ENCODE data around the gene ARHGAP26.
A peak's percentile ranks its signal among the peaks of the same experiment; 100 is the strongest.

The ARHGAP26 gene

GRCh38 chr5:142831009-142831383, 60.8 kb downstream of the ARHGAP26 start:
- DNase-seq (ENCODE audit: low spot score), result no peak

- no peak for DNase-seq (ENCODE audit: low spot score)
Measured at GRCh38 chr5:142832263-142832662, 62.1 kb downstream of the ARHGAP26 start.

DNA sequence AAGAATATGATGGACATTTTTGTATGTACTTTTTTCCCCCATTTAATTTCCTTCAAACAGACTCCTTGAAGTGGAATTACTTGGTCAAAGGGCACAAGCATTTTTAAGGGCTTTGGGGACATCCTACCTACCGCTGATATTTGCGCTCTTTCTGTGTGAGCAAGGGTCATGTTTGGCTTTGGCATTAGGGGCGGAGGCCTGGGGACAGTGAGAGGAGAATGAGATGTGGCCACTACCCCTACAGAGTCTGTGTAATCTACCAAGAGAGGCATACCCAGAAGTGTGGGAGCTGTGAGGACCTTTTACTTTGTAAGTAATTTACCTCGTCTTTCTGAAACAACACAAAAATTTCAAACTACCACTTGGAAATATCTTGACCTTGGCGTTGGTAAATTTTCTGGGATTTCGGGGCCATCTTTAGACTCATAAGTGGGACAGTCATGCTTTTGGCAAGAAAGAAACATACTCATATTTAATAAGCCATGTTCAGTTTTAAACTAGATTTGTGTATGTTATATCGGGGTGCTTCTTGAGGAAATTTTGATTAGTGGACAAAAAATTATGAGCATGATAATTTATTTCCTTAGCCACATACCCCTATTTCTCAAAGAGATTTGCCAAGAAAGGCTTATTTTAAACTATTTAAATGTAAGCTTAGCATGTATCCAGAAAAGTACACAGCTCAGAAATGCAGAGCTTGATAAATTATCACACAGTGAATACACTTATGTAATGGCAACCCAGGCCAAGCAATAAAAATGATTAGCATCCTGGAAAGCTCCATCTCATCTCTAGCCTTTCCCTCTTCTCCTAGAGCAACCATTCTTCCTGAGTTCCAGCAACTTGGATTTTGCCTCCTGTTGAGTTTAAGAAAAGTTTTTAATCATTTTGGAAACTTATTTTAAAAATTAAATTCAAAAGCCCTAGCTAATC, 63.6 kb downstream of the ARHGAP26 start:
- DNase-seq (ENCODE audit: low spot score), result no peak

DNA sequence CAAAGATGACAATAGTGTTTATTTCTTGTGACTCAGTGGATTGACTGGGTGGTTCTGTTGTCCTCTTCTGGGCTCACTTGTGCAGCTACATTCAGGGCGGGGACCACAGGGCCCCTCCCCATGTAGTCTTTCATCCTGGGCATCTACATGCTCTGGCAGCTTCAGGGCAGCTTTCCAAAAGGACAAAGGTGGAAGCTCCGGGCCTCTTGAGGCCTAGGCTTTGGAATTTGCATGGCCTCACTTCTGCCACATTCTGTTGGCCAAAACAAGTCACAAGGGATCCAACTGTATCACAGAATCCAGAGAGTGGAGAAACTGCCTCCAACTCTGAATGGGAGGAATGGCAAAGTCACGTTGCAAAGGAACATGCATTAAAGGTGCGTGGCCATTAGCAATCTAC, 64.3 kb downstream of the ARHGAP26 start:
- DNase-seq (ENCODE audit: low spot score), result peak; percentile 78

GRCh38 chr5:142835540-142835939, 65.4 kb downstream of the ARHGAP26 start:
- DNase-seq (ENCODE audit: low spot score), result no peak

- DNase-seq (ENCODE audit: low spot score), result no peak
Measured at GRCh38 chr5:142836048-142836447, 65.9 kb downstream of the ARHGAP26 start.

DNA sequence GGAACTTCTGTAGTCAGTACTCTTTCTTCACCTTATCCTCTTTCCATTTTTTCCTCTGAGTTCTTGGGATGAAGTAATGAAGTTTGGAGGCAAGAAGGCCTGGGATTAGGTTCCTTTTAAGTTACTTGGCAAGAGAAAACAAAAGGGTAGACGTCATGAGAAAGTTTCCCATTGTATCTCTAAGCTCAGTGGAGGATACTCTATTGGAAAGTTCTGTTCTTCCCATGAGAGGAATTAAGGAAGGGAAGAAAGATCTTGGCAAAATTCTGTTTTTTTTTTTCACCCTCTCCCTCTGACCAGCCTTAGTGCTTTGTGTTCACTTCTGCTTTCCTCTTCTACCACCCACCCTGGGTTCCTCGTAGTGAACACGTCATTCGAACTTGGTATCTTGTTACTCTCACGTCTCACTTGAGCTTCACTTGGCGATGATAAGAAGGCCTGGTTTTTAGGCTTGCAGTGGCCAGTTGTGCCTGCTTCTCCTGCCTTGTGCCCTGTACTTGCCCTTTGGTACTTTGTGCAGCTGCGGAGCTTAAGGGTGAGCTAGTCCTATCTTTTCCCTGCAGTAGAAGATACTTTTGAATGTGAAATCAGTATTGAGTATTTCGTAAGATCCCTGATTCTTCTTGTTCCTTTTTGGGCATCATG, 67.0 kb downstream of the ARHGAP26 start:
- no peak for DNase-seq (ENCODE audit: low spot score)

GRCh38 chr5:142838845-142839244, 68.7 kb downstream of the ARHGAP26 start:
- no peak for DNase-seq (ENCODE audit: low spot score)

DNA sequence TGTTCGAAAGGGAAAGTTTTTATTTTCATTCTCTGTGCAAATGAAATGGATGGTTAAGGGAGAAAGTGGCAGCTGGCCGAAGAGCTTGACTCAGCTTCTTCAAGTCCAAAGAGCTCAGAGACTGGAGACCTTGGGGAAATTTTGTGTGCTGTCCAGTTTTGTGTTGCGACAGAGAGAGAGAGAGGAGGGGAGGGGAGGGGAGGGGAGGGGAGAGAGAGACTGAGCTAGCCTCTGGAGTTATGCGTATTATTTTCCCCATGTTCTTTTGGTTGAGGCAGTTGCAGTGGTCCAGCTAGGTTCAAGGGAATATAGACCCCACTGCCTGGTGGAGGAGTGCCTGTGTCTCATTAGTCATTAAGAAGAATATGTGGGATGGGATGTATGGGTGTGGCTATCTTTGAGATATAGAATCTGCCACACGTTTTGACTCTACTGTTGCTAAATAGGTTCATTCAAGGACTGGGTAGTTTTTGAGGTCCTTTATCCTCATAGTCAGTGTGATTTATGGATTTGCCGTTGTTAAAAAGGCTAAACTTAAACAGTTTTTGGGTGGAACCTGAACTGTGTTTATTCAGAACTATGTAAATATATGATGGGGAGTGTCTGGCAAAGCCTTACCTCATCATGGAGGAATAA, 69.7 kb downstream of the ARHGAP26 start:
- no peak for DNase-seq (ENCODE audit: low spot score)

GRCh38 chr5:142840575-142840974, 70.4 kb downstream of the ARHGAP26 start:
- DNase-seq (ENCODE audit: low spot score), result no peak

DNA sequence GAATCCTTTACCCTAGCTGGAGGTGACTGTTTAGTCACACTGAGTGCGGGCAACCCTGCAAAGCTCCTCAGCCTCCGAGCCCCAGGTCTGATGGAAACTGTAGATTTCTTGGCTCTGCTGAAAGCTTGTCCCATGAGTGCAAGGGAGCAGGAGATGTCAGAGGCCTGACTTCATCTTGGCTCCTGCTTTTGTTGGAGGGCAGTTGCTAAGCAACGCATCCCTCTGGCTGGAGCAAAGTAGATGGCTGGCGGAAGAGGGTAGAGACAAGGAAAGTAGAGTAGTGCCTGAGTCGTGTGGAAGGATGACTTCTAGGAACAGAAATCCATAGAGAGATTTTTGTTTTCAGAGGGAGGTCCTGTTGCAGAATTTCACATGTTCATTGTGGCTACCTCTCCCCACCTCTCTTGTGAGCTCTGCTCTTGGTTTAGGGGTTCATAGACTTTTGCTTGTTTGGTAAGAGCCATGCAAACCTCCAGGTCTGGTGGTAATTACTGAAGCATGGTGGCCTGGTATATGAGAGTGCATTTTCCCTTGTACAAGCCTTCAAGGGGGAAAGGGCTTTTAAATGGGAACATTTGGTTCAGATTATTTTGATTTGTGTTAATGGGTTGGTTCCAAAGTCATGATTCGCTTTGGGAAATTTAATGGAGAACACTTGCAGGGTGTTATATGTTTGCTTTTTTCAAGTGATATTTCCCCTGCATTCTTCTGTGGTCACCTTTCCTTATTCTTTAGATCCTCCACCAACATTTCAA, 71.5 kb downstream of the ARHGAP26 start:
- DNase-seq (ENCODE audit: low spot score), result no peak

GRCh38 chr5:142842994-142843905, 73.1 kb downstream of the ARHGAP26 start:
- DNase-seq (ENCODE audit: low spot score), result no peak

DNA sequence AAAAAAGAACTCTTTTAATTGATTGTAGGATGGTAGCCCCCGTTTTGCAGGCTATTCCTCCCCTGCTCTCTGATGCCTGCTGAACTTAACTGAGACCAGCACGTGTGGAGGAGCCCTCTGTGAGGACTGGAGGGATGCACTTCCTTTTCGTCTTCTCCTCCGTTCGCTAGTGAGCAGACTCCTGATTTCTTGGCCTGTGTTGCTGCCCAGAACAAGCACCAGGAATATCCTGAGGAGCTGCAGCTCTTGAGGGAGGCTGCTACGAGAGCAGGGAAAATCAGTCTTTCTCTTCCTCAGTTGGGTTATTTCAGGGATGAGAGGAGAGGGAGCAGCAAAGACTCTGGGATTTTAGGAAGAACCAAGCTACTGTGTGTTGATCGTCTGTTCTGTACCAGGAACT, 74.7 kb downstream of the ARHGAP26 start:
- DNase-seq (ENCODE audit: low spot score), result no peak

GRCh38 chr5:142845402-142845921, 75.3 kb downstream of the ARHGAP26 start:
- DNase-seq (ENCODE audit: low spot score), result no peak

DNA sequence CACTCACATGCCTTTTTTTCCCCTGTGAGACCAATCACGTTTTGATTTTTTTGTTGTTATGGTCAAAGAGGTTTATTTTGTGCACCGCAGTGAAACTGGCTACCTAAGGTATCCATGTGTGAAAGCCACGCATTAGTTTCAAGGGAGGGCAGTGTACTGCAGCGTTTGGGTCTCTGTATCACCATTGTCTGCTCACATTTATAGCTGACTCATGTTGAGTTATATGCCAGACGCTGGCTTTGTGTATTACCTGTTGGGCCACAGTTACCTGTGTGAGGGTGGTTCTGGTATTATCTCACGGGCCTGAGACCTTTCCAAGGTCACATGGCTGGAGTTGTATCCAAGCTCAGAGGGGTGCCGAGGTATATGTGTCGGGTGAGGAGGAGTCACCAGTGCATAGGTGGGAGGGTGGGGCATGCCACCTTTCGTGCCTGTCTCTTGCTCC, 75.8 kb downstream of the ARHGAP26 start:
- DNase-seq (ENCODE audit: low spot score), result peak; percentile 50

DNA sequence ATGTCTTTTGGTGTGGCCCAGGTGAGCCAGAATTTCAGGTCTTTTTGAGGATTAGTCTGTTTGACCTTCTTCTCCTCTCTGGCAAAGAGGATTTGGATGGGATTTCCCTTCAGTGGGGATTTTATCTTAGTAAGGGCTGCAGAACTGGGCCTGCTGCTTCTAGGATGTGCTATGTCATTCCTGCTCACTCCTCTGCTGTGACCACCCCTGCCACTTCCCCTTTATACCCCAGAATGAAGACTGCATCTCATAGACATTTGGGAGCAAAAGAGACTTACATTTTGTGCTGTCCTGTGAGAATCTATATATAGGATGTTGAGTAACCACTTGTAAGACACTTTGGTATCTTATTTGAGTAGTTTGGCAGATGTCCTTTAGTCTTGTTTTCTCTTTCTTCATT, 76.2 kb downstream of the ARHGAP26 start:
- DNase-seq (ENCODE audit: low spot score), result no peak

DNA sequence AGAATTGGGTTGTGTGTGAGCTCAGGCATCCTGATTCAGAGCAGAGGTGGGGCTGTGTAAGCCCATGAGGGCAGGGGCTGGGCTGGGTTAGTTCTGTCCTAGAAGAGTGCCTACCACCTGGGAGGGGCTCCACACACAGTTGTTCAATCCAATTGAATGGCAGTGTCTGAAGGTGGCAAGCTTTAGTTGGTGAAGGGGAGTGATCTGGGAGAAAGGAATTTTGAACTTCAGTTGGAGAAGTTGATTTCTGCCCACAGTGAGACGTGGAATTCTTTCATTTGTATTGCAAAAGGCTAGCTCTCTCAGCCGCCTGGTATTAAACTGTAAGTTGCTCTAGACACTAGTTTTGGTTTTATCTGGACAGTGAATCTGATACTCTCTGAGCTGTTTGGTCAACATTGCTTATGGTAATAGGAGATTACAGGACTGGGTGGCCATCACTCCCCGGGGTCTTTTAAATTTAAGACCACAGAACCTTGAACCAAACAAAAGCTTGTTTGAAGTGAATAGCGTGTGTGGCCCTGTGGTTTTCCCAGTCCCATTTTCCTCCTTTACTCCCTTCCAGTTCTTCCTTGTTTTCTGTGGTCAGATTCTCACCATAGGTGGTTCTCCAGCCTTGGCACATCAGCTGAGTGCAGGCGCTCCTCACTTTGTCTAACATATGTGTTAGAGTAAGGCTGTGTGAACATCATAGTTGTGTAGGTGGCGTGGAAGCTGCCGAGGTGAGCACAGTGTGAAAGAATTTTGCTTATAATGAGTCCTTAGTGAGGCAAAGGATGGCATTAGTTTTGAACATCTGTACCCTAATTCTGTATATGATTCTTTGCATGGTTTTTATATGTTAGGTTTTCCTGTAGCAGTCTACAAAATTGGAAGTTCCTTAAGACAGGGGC, 78.0 kb downstream of the ARHGAP26 start:
- DNase-seq (ENCODE audit: low spot score), result no peak

DNA sequence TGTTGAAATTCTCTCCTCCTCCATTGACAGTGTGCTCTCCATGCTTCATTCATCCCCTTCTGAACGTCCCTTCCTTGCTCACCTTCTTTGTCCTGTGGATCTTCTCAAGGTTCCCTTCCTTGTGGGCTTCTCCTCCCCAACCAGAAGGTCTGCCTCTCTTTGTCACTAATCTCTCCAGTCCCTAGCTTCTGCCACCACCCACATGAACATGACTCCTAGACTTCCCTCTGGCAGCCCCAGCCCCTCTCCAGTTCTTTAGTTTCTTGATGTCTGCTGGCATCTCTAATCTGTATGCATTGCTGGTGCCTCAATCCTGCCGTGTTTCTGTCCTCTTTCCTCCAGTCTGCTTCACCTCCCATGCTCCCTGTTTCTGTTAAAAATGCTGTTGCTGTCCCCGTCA, 79.3 kb downstream of the ARHGAP26 start:
- DNase-seq (ENCODE audit: low spot score), result no peak

DNA sequence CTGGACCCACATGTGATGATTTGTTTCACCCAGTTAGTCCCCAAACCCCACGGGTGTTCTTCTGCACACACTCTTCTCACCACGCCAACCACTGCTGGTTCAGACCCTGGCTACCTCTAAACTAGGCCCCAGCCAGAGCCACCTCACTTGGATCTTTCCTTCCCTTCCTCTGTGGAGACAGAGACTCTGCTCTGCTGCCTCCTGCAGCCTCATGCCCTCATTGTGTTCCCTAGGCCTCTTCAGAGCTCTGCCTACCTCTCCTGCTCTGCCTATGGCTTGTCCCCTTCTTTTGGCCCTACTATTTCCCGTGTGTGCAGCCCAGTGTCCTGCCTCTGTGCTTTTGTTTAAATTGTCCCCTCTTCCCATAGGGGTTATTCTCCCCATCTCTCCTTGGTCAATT, 79.7 kb downstream of the ARHGAP26 start:
- no peak for DNase-seq (ENCODE audit: low spot score)

GRCh38 chr5:142851731-142852130, 81.6 kb downstream of the ARHGAP26 start:
- DNase-seq (ENCODE audit: low spot score), result no peak

Measured in LoVo (cell line).